HepG2 (cell line): Measurements from ENCODE around the gene EIF5B. TPM values are rescaled to one million over a fixed set of nuclear protein-coding genes. Genes with fewer than 3 reads are reported as not detected.

Experiments used
- ATAC-seq: fragments of 200-7000 bp; cut with Tn5 transposase; 3 replicates; pipeline ENCODE4 v1.9.1; 2020; ENCODE audit warnings: mild to moderate bottlenecking, moderate library complexity
- BruUV-seq: library from RNA; stranded (reverse); fragments of 400-500 nt; replicated peaks from 2 replicates; lab custom pipeline; 2021; lab: Mats Ljungman, UMichigan
- CTCF ChIA-PET: fragments of 300-600 bp; formaldehyde crosslinking; extraction: SDS; loops from one replicate; lab custom pipeline; 2021; ENCODE audit warnings: low total read pairs, inconsistent platforms, low intra/inter-chr PET ratio; lab: Yijun Ruan, JAX
- POLR2A ChIA-PET: fragments of 350-600 bp; sonication (Branson Sonifier 250); formaldehyde crosslinking; loops from one replicate; lab custom pipeline; 2020; ENCODE audit warnings: antibody characterized with exemption, inconsistent platforms; lab: Yijun Ruan, JAX
- DNase-seq: peaks from one replicate; pipeline ENCODE4 v3.0.0-alpha.2; 2015; ENCODE audit warnings: low spot score
- FAIRE-seq: peaks from 3 replicates; lab custom pipeline; 2011; peaks lifted over from hg19 to GRCh38; lab: Jason Lieb, UNC
- H2AFZ ChIP-seq: one replicate; pipeline ENCODE4 v1.6.1; 2011; ENCODE audit warnings: low read length, inconsistent platforms
- H3K27ac ChIP-seq: fragments of 300-600 bp; 3 replicates; pipeline ENCODE4 v1.8.0; 2011; ENCODE audit warnings: mixed run types, mild to moderate bottlenecking, mixed read lengths, low read length, inconsistent platforms; ENCODE audit not compliant: insufficient read depth; ENCODE audit errors: extremely low read length
- H3K27me3 ChIP-seq, 2 experiments: fragments of 200-600 bp in 1 of 2; 2 replicates in 1 of 2; 3 replicates in 1 of 2; pipeline versions ENCODE4 v1.6.0 to v1.8.0; 2011; ENCODE audit warnings: low read length in 2 of 2, mild to moderate bottlenecking in 2 of 2, moderate library complexity in 2 of 2, inconsistent platforms in 1 of 2; ENCODE audit not compliant: insufficient read depth in 2 of 2, control insufficient read depth in 1 of 2
- H3K36me3 ChIP-seq, 2 experiments: fragments of 200-600 bp in 1 of 2; replicated peaks in 1 of 2; 2 replicates in 1 of 2; 3 replicates in 1 of 2; pipeline versions ENCODE4 v1.5.1 to v1.8.0; 2011; ENCODE audit warnings: low read length in 2 of 2, inconsistent platforms in 1 of 2; ENCODE audit not compliant: insufficient read depth in 2 of 2, control insufficient read depth in 1 of 2
- H3K4me1 ChIP-seq: 2 replicates; pipeline ENCODE4 v1.5.1; 2012; ENCODE audit warnings: low read length, inconsistent platforms; ENCODE audit not compliant: insufficient read depth
- H3K4me2 ChIP-seq: 2 replicates; pipeline ENCODE4 v1.6.0; 2011; ENCODE audit warnings: low read depth, low read length, inconsistent platforms
- H3K4me3 ChIP-seq, 3 experiments: fragments of 200-600 bp in 1 of 3; sonication (generic), shearing (Covaris generic) in 1 of 3; replicated peaks in 1 of 3; 2 replicates each; pipeline ENCODE4 v1.5.1; 2011 to 2016; ENCODE audit warnings: low read length in 3 of 3, inconsistent platforms in 2 of 3, low read depth in 2 of 3, mild to moderate bottlenecking in 2 of 3, control low read depth in 1 of 3, mixed read lengths in 1 of 3; ENCODE audit not compliant: insufficient read depth in 1 of 3
- H3K79me2 ChIP-seq: one replicate; pipeline ENCODE4 v1.6.1; 2011; ENCODE audit warnings: low read length, inconsistent platforms; ENCODE audit not compliant: insufficient read depth
- H3K9ac ChIP-seq: 2 replicates; pipeline ENCODE4 v1.6.0; 2011; ENCODE audit warnings: mild to moderate bottlenecking, low read depth, low read length, inconsistent platforms; ENCODE audit not compliant: insufficient read depth
- H3K9me3 ChIP-seq: 2 replicates; pipeline ENCODE4 v1.5.1; 2012; ENCODE audit warnings: mild to moderate bottlenecking, low read length
- H4K20me1 ChIP-seq: 2 replicates; pipeline ENCODE4 v1.6.0; 2011; ENCODE audit warnings: inconsistent platforms, mild to moderate bottlenecking, low read length, moderate library complexity; ENCODE audit not compliant: insufficient read depth
- AHR ChIP-seq: IDR thresholded peaks from 2 replicates; pipeline ENCODE4 v1.6.1; 2018; ENCODE audit warnings: missing genetic modification reagents, missing compliant biosample characterization
- CEBPB ChIP-seq: IDR thresholded peaks from 2 replicates; pipeline ENCODE4 v1.6.1; 2011; ENCODE audit warnings: low read depth, low read length, improper control_type of control experiment, borderline replicate concordance
- DNMT1 ChIP-seq: sonication (generic); formaldehyde crosslinking; IDR thresholded peaks from 2 replicates; pipeline ENCODE4 v1.5.1; 2020; ENCODE audit warnings: mild to moderate bottlenecking, missing genetic modification reagents
- HDAC6 ChIP-seq: fragments of 200-600 bp; sonication (generic); IDR thresholded peaks from 2 replicates; pipeline ENCODE4 v1.7.0; 2017; ENCODE audit warnings: mild to moderate bottlenecking, antibody characterized with exemption, low read length, low read depth
- HNF1B ChIP-seq: sonication (generic); formaldehyde crosslinking; IDR thresholded peaks from 2 replicates; pipeline ENCODE4 v1.5.1; 2020; ENCODE audit warnings: mild to moderate bottlenecking, moderate library complexity, missing genetic modification reagents
- ISX ChIP-seq: sonication (generic); formaldehyde crosslinking; conservative IDR thresholded peaks from 2 replicates; pipeline ENCODE4 v1.5.0; 2020; ENCODE audit warnings: missing genetic modification reagents
- MLX ChIP-seq: IDR thresholded peaks from 2 replicates; pipeline ENCODE4 v1.6.1; 2016
- MTF2 ChIP-seq: sonication (generic); formaldehyde crosslinking; IDR thresholded peaks from 2 replicates; pipeline ENCODE4 v1.5.0; 2020; ENCODE audit warnings: missing genetic modification reagents, borderline replicate concordance
- NR1H2 ChIP-seq: sonication (generic); formaldehyde crosslinking; IDR thresholded peaks from 2 replicates; pipeline ENCODE4 v1.8.1; 2022; ENCODE audit warnings: low read depth, missing genetic modification reagents, borderline replicate concordance
- REXO4 ChIP-seq: sonication (generic); formaldehyde crosslinking; IDR thresholded peaks from 2 replicates; pipeline ENCODE4 v1.8.0; 2022; ENCODE audit warnings: missing genetic modification reagents, mild to moderate bottlenecking, borderline replicate concordance
- ZFP36L2 ChIP-seq: sonication (generic); formaldehyde crosslinking; IDR thresholded peaks from 2 replicates; pipeline ENCODE4 v1.4.0; 2020; ENCODE audit warnings: missing genetic modification reagents
- ZNF205 ChIP-seq: IDR thresholded peaks from 2 replicates; pipeline ENCODE4 v1.6.1; 2018; ENCODE audit warnings: missing biosample characterization, missing genetic modification reagents
- ZNF407 ChIP-seq: sonication (generic); formaldehyde crosslinking; IDR thresholded peaks from one replicate; pipeline ENCODE4 v1.5.1; 2020; ENCODE audit warnings: mild to moderate bottlenecking, missing genetic modification reagents; ENCODE audit errors: not compliant biosample characterization
- ZZZ3 ChIP-seq: sonication (generic); formaldehyde crosslinking; IDR thresholded peaks from 2 replicates; pipeline ENCODE4 v1.4.0; 2020; ENCODE audit warnings: missing genetic modification reagents, mild to moderate bottlenecking, borderline replicate concordance
- in situ Hi-C: cut with HindIII; loops from 2 replicates; pipeline ENCODE4 v1.10.0; 2017; ENCODE audit warnings: low pct_unique_long_range_greater_than_20kb; ENCODE audit not compliant: extremely low pct_ligation_motif_present
- intact Hi-C: fragments of 100-400 bp; cut with micrococcal nuclease; formaldehyde crosslinking; loops from one replicate; pipeline ENCODE4 v1.10.0; 2022; ENCODE audit not compliant: unreplicated experiment
- polyA plus RNA-seq, 8 experiments: library from polyadenylated mRNA; depleted of rRNA in 3 of 8; stranded (reverse) in 7 of 8; unstranded in 1 of 8; fragments of >200 nt; fragmentation: Illumina TruSeq in 4 of 8; extraction: Trizol in 4 of 8; gene quantifications; 2 replicates each; pipeline versions ENCODE4 v1.2.1 to v1.2.3, GENCODE V29; 2011 to 2016; ENCODE audit warnings: low read depth in 4 of 8, missing spikeins in 1 of 8, mixed read lengths in 1 of 8; ENCODE audit not compliant: insufficient read depth in 1 of 8
- total RNA-seq, 5 experiments: library from RNA; depleted of rRNA; stranded (reverse); fragments of >200 nt; fragmentation: Illumina TruSeq; extraction: Trizol; gene quantifications; 2 replicates each; pipeline ENCODE4 v1.2.3, GENCODE V29; 2016; ENCODE audit warnings: low read depth in 1 of 5

Gene EIF5B
- total and polyA plus RNA-seq, 2 of the 13 experiments (the other 11 are each of a cell fraction or from before 2014, with no cell fraction given): 8.8 to 32.1 TPM

- H3K9ac ChIP-seq: no peak overlapping the region
- no peaks in the 10 kb centered on the region for H3K9me3 ChIP-seq
- peaks cover 33 to 86% of the 10 kb centered on the region in 2 experiments for H3K36me3 ChIP-seq
- intact Hi-C loops: no loop called here
- no peak overlapping the region for H3K4me2 ChIP-seq
- BruUV-seq: no TSS peak
- no peak overlapping the region for H3K27ac ChIP-seq
- no peaks in the 10 kb centered on the region for H4K20me1 ChIP-seq
- TF ChIP-seq NR1H2 (CRISPR knock-in tag) (no peak), ZZZ3 (CRISPR knock-in tag) (no peak), HNF1B (CRISPR knock-in tag) (no peak), ZNF205 (CRISPR knock-in tag) (no peak), ZFP36L2 (CRISPR knock-in tag) (no peak), AHR (no peak), CEBPB (no peak), REXO4 (CRISPR knock-in tag) (no peak), ISX (CRISPR knock-in tag) (no peak), DNMT1 (CRISPR knock-in tag) (no peak), HDAC6 (no peak), ZNF407 (CRISPR knock-in tag) (no peak), MLX (CRISPR knock-in tag) (no peak), MTF2 (CRISPR knock-in tag) (no peak)
- H3K4me3 ChIP-seq: no peak overlapping the region
- no peaks in the 10 kb centered on the region for H3K4me1 ChIP-seq
- FAIRE-seq (no peak), ATAC-seq (no peak), DNase-seq (no peak)
- ChIA-PET POLR2A (no interaction called here), CTCF (no interaction called here)
- no peaks in the 10 kb centered on the region for H3K79me2 ChIP-seq
- no peaks in the 10 kb centered on the region for H3K27me3 ChIP-seq
- no peak overlapping the region for H2AFZ ChIP-seq
- in situ Hi-C loops: no loop called here
Measured at GRCh38 chr2:99424371-99424770, 87.2 kb downstream of the EIF5B start.
